ENCODE results near the gene LRCH1. TPM values are rescaled to one million over a fixed set of nuclear protein-coding genes. Genes with fewer than 3 reads are reported as not detected.

The LRCH1 gene
- total RNA-seq, 3 donors from 2014 or later = 13.5 to 16.4 (median 14.7) TPM

DNA sequence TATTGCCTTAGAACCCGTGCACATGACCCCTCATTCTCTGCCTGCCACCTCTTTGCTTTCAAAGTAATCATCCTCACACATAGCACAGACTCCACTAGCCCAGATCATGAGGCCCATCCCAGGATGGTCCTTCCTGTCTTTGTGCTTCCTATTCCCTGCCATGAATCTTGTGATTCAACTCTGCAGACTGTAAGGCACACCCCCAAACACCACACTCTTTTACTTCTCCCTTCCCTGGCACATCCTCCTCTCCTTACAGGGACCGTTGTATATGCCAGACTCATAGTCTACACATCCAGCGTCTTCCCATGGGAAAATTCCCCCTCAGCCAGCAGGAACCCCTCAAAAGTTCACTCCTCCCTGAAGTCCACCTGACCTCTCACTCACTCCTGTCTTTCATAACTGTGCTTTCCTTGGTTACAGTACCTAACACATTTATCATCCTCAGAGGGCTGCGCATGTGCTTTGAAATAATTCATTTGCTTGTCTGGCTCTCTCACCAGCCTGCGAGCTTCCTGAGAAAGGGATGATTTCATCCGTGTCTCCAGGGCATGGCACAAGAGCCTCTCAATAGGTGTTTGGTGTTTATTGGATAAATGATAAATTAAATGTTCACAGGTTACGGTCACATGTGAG is 26.8 kb upstream of the LRCH1 start:
- Mint-ChIP-seq H3K4me1 (ENCODE audit: low read depth) (peaks cover 8% of the 10 kb centered on the region), H3K9me3 (peaks cover 4% of the 10 kb centered on the region), H3K4me3 (no peak overlapping the region), H3K27me3 (ENCODE audit: low read depth) (peaks cover 4% of the 10 kb centered on the region), H3K36me3 (ENCODE audit: insufficient read depth) (no peaks in the 10 kb centered on the region)
- ATAC-seq (no peak), DNase-seq (no peak)

GRCh38 chr13:46526740-46527139 is 26.2 kb upstream of the LRCH1 start:
- DNase-seq = no peak
- Mint-ChIP-seq H3K36me3 (ENCODE audit: insufficient read depth) (no peaks in the 10 kb centered on the region), H3K27me3 (ENCODE audit: low read depth) (peaks cover 6% of the 10 kb centered on the region), H3K4me3 (no peak overlapping the region), H3K4me1 (ENCODE audit: low read depth) (peaks cover 11% of the 10 kb centered on the region), H3K9me3 (no peaks in the 10 kb centered on the region)
- peak in 1 of 2 donors; percentile 14 for ATAC-seq

- no peak for DNase-seq
- Mint-ChIP-seq H3K9me3 (no peaks in the 10 kb centered on the region), H3K27me3 (ENCODE audit: low read depth) (peaks cover 6% of the 10 kb centered on the region), H3K4me1 (ENCODE audit: low read depth) (peaks cover 11% of the 10 kb centered on the region), H3K36me3 (ENCODE audit: insufficient read depth) (no peaks in the 10 kb centered on the region), H3K4me3 (no peak overlapping the region)
- no peak for ATAC-seq
Observed at GRCh38 chr13:46527237-46527636, 25.7 kb upstream of the LRCH1 start.

- H3K27me3 Mint-ChIP-seq (ENCODE audit: low read depth) = peaks cover 6% of the 10 kb centered on the region
- no peak for DNase-seq
- H3K36me3 Mint-ChIP-seq (ENCODE audit: insufficient read depth) = no peaks in the 10 kb centered on the region
- H3K4me1 Mint-ChIP-seq (ENCODE audit: low read depth) = peaks cover 11% of the 10 kb centered on the region
- ATAC-seq = peak; percentile 21 to 27
- no peaks in the 10 kb centered on the region for H3K9me3 Mint-ChIP-seq
- H3K4me3 Mint-ChIP-seq = no peak overlapping the region
Observed at GRCh38 chr13:46529216-46529919, 23.6 kb upstream of the LRCH1 start.

DNA sequence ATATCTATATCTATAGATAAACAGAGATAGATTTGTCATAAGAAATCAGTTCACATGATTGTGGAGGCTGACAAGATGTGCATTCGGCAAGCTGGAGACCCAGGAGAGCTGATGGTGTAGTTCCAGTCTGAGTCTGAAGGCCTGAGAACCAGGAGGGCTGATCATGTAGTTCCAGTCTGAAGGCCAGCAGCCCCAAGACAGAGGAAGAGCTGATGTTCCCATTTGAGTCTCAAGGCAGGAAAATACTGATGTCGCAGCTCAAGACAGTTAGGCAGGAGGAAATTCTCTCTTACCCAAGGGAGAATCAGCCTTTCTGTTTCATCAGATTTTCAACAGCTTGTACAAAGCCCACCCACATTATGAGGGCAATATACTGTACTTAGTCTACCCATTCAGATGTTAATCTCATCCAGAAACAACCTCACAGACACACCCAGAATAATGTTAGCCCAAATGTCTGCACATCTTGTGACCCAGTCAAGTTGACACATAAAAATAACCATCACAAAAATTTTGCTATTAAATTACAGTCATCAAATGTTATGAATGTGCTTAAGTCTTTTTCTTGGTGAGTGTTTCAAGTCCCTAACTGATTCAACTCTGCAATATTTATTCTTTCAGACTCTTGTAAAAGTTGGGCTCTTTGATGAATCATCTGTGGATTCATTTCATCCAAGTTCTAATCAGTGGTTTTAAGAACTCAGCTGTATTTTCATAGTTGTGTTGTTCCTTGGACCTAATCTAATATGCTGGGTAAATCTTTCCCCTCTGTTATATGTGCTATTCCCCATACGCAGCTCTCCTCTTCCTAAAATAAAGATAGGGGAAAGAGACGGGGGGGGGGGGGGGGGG is 22.7 kb upstream of the LRCH1 start:
- H3K4me1 Mint-ChIP-seq (ENCODE audit: low read depth) = peaks cover 11% of the 10 kb centered on the region
- ATAC-seq (peak; percentile 66 to 73), DNase-seq (no peak)

DNA sequence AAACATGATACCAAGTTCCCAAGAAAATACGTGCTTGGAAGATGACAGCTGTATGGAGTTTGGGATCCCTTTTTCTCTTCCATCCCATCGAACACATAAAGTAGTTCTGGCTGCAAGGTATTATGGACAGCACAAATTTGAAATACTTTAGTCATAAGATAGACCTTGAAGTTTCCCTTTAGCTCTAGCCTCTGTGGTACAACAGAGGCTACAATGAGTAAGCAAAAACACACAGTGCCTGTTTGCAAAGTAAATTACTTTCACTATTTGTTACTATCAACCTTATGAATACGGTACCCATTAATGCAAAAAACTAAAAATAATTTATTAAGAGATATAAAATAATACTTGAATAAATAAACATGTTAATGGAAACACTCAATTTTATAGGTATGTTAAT is 21.0 kb upstream of the LRCH1 start:
- Mint-ChIP-seq H3K9me3 (no peaks in the 10 kb centered on the region), H3K36me3 (ENCODE audit: insufficient read depth) (no peaks in the 10 kb centered on the region), H3K27me3 (ENCODE audit: low read depth) (peaks cover 2% of the 10 kb centered on the region), H3K4me1 (ENCODE audit: low read depth) (peaks cover 11% of the 10 kb centered on the region), H3K4me3 (no peak overlapping the region)
- no peak for DNase-seq
- no peak for ATAC-seq

More for the DNA sequence above, 22.7 kb upstream of the LRCH1 start:
- Mint-ChIP-seq H3K9me3 (no peaks in the 10 kb centered on the region), H3K4me3 (peak overlapping the region; percentile 42), H3K36me3 (ENCODE audit: insufficient read depth) (no peaks in the 10 kb centered on the region), H3K27me3 (ENCODE audit: low read depth) (peaks cover 6% of the 10 kb centered on the region)

GRCh38 chr13:46535002-46535401 is 18.0 kb upstream of the LRCH1 start:
- ATAC-seq (no peak), DNase-seq (no peak)
- no peaks in the 10 kb centered on the region for H3K9me3 Mint-ChIP-seq
- no peaks in the 10 kb centered on the region for H3K36me3 Mint-ChIP-seq (ENCODE audit: insufficient read depth)
- H3K27me3 Mint-ChIP-seq (ENCODE audit: low read depth) = peaks cover 2% of the 10 kb centered on the region
- H3K4me1 Mint-ChIP-seq (ENCODE audit: low read depth) = peaks cover 5% of the 10 kb centered on the region
- no peak overlapping the region for H3K4me3 Mint-ChIP-seq

DNA sequence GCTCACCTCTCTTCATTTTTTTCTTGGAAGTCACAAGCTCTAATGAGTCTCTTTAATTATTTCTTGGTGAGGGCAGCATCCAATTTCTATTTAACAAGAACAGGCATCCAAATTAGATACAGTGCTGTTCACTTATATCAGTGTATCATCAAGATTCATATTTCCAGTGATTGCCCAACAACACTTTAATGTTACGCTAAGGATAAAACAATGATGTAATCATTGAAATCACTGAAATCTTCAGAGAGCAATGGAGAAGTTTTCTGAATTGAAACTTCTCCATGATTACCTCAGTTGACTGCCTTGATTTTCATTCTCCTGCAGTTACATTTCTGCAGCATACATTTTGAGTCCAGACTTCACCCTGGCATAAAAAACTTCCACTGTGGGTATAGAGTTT is 17.1 kb upstream of the LRCH1 start:
- Mint-ChIP-seq H3K36me3 (ENCODE audit: insufficient read depth) (no peaks in the 10 kb centered on the region), H3K4me3 (no peak overlapping the region), H3K4me1 (ENCODE audit: low read depth) (peaks cover 3% of the 10 kb centered on the region), H3K27me3 (ENCODE audit: low read depth) (peaks cover 2% of the 10 kb centered on the region), H3K9me3 (no peaks in the 10 kb centered on the region)
- ATAC-seq (no peak), DNase-seq (no peak)

DNA sequence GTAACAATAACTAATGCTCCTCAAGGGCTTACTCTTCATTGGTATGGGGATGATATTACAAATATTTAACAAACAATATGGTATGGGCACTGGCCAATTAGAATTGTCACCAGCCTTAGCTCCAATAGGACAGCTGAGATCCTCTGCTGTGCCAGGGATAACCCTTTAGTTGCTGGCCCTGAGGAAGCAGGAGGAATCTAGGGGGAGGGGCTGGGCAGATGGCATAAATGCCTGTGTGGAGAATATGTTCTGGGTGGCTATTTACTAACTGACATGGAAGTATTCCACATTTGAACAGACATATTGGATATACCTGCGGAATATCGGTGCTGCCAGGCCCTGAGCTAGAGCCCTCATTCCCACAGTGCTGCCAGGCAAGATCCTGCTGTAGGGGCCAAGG is 16.6 kb upstream of the LRCH1 start:
- no peak overlapping the region for H3K4me3 Mint-ChIP-seq
- DNase-seq = no peak
- peaks cover 3% of the 10 kb centered on the region for H3K4me1 Mint-ChIP-seq (ENCODE audit: low read depth)
- ATAC-seq = no peak
- H3K36me3 Mint-ChIP-seq (ENCODE audit: insufficient read depth) = no peaks in the 10 kb centered on the region
- H3K9me3 Mint-ChIP-seq = no peaks in the 10 kb centered on the region
- peaks cover 2% of the 10 kb centered on the region for H3K27me3 Mint-ChIP-seq (ENCODE audit: low read depth)

- DNase-seq (no peak), ATAC-seq (no peak)
- no peaks in the 10 kb centered on the region for H3K36me3 Mint-ChIP-seq (ENCODE audit: insufficient read depth)
- H3K4me3 Mint-ChIP-seq = no peak overlapping the region
- H3K4me1 Mint-ChIP-seq (ENCODE audit: low read depth) = no peaks in the 10 kb centered on the region
- H3K27me3 Mint-ChIP-seq (ENCODE audit: low read depth) = no peaks in the 10 kb centered on the region
- H3K9me3 Mint-ChIP-seq = no peaks in the 10 kb centered on the region
Observed at GRCh38 chr13:46539231-46539630, 13.7 kb upstream of the LRCH1 start.

DNA sequence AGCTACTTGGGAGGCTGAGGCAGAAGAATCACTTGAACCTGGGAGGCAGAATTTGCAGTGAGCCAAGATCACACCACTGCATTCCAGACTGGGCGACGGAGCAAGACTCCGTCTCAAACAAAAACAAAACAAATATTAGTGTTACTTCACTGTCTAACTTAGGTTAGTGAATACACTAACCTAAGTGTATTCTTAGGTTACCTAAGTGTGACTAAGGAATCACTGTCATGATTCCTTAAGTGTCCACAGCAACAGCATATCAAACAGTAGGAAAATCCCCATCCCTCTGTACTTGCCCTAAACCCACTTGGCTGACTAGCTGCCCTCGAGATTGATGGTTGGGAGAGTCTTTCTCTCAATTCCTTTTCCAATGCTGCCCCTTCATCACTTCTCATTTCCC is 11.8 kb upstream of the LRCH1 start:
- DNase-seq (no peak), ATAC-seq (no peak)
- Mint-ChIP-seq H3K9me3 (no peaks in the 10 kb centered on the region), H3K4me1 (ENCODE audit: low read depth) (no peaks in the 10 kb centered on the region), H3K36me3 (ENCODE audit: insufficient read depth) (no peaks in the 10 kb centered on the region), H3K27me3 (ENCODE audit: low read depth) (no peaks in the 10 kb centered on the region), H3K4me3 (no peak overlapping the region)

- peak; percentile 34 to 48 for ATAC-seq
- H3K9me3 Mint-ChIP-seq = no peaks in the 10 kb centered on the region
Observed at GRCh38 chr13:46542833-46543232, 10.1 kb upstream of the LRCH1 start.

DNA sequence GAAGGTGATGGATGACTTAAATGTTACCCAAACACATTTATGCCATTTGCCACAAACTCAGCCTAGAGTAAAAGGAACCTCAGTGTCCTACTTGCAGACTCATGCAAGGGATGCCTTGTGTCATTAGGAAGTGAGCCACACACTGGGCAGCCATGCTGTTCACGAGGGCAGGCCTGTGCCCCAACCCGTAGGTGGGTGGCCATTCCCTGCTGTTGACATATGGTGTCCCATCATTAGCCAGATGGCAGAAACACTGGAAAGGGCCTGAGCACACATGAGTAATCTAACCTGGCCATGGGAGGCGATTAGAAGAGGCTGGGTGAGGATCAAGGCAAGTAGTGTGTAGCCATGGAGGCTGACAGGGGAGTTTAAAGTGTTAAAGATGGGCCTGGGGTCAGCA is 9.7 kb upstream of the LRCH1 start:
- Mint-ChIP-seq H3K4me3 (no peak overlapping the region), H3K36me3 (ENCODE audit: insufficient read depth) (no peaks in the 10 kb centered on the region), H3K27me3 (ENCODE audit: low read depth) (no peaks in the 10 kb centered on the region), H3K4me1 (ENCODE audit: low read depth) (no peaks in the 10 kb centered on the region), H3K9me3 (no peaks in the 10 kb centered on the region)
- no peak for DNase-seq
- ATAC-seq = no peak

More at GRCh38 chr13:46542833-46543232, 10.1 kb upstream of the LRCH1 start:
- no peaks in the 10 kb centered on the region for H3K36me3 Mint-ChIP-seq (ENCODE audit: insufficient read depth)
- no peak overlapping the region for H3K4me3 Mint-ChIP-seq
- no peak for DNase-seq
- H3K4me1 Mint-ChIP-seq (ENCODE audit: low read depth) = no peaks in the 10 kb centered on the region
- no peaks in the 10 kb centered on the region for H3K27me3 Mint-ChIP-seq (ENCODE audit: low read depth)

- H3K4me3 Mint-ChIP-seq = no peak overlapping the region
- no peak for ATAC-seq
- no peaks in the 10 kb centered on the region for H3K36me3 Mint-ChIP-seq (ENCODE audit: insufficient read depth)
- H3K9me3 Mint-ChIP-seq = no peaks in the 10 kb centered on the region
- no peak for DNase-seq
- H3K27me3 Mint-ChIP-seq (ENCODE audit: low read depth) = no peaks in the 10 kb centered on the region
- H3K4me1 Mint-ChIP-seq (ENCODE audit: low read depth) = no peaks in the 10 kb centered on the region
Observed at GRCh38 chr13:46544208-46544607, 8.8 kb upstream of the LRCH1 start.

Measured in activated T-cell treated with anti-CD3 and anti-CD28 coated beads, Interleukin-2, amount 50 U/mL, for 4 hours (primary cell).